Astrocyte (in vitro differentiated cells and primary cell): ENCODE measurements around the gene MAPKAP1.

Experiments used
- CTCF ChIP-seq: IDR thresholded peaks from 2 replicates; pipeline ENCODE4 v1.5.1; 2011; ENCODE audit warnings: low read depth, mild to moderate bottlenecking, inconsistent platforms, low read length, moderate library complexity; ENCODE audit not compliant: insufficient read depth
- EZH2 ChIP-seq: IDR thresholded peaks from 2 replicates; pipeline ENCODE4 v1.6.1; 2012; ENCODE audit warnings: mild to moderate bottlenecking, low read length, inconsistent platforms; ENCODE audit not compliant: insufficient read depth

GRCh38 chr9:125586172-125586511 is 120.9 kb downstream of the MAPKAP1 start:
- TF ChIP-seq CTCF (no peak), EZH2 (no peak)
